ENCODE data around the gene GNL3.
"Not testable (repeated sequence)": the region's sequence is repeated elsewhere in the genome, so short reads cannot be mapped to it uniquely, and the experiment has no call there.

Gene GNL3

GRCh38 chr3:52685709-52686691 is at the start of gene GNL3, which contains the start of gene PBRM1:
TSS of gene GNL3 (plus strand) at chr3:52686032. CDS start at chr3:52686093, 61 bp downstream.
TSS of gene PBRM1 (minus strand) at chr3:52685913.
- peak; percentile 88 for DNase-seq (ENCODE audit: low read depth)

- no peak for DNase-seq (ENCODE audit: low read depth)
Measured at GRCh38 chr3:52636673-52637072, 49.2 kb upstream of the GNL3 start.

- DNase-seq (ENCODE audit: low read depth): no peak
Measured at GRCh38 chr3:52645549-52645948, 40.3 kb upstream of the GNL3 start.

GRCh38 chr3:52649461-52650210 is 36.2 kb upstream of the GNL3 start:
- no peak for DNase-seq (ENCODE audit: low read depth)

- no peak for DNase-seq (ENCODE audit: low read depth)
Measured at GRCh38 chr3:52650439-52650838, 35.4 kb upstream of the GNL3 start.

- no peak for DNase-seq (ENCODE audit: low read depth)
Measured at GRCh38 chr3:52651592-52651991, 34.2 kb upstream of the GNL3 start.

- DNase-seq (ENCODE audit: low read depth): no peak
Measured at GRCh38 chr3:52655895-52656294, 29.9 kb upstream of the GNL3 start.

- DNase-seq (ENCODE audit: low read depth): no peak
Measured at GRCh38 chr3:52660046-52660445, 25.8 kb upstream of the GNL3 start.

GRCh38 chr3:52663098-52663497 is 22.7 kb upstream of the GNL3 start:
- no peak for DNase-seq (ENCODE audit: low read depth)

- peak; percentile 20 for DNase-seq (ENCODE audit: low read depth)
Measured at GRCh38 chr3:52670621-52671521, 15.0 kb upstream of the GNL3 start.

GRCh38 chr3:52671676-52672075 is 14.2 kb upstream of the GNL3 start:
- no peak for DNase-seq (ENCODE audit: low read depth)

- not testable (repeated sequence) for DNase-seq (ENCODE audit: low read depth)
Measured at GRCh38 chr3:52676201-52676600, 9.6 kb upstream of the GNL3 start.

GRCh38 chr3:52678265-52679198 is 7.3 kb upstream of the GNL3 start:
- no peak for DNase-seq (ENCODE audit: low read depth)

- DNase-seq (ENCODE audit: low read depth): no peak
Measured at GRCh38 chr3:52679199-52679538, 6.7 kb upstream of the GNL3 start.

- DNase-seq (ENCODE audit: low read depth): no peak
Measured at GRCh38 chr3:52679811-52680210, 6.0 kb upstream of the GNL3 start.

- no peak for DNase-seq (ENCODE audit: low read depth)
Measured at GRCh38 chr3:52681596-52681995, 4.2 kb upstream of the GNL3 start.

- no peak for DNase-seq (ENCODE audit: low read depth)
Measured at GRCh38 chr3:52682016-52682415, 3.8 kb upstream of the GNL3 start.

- no peak for DNase-seq (ENCODE audit: low read depth)
Measured at GRCh38 chr3:52683611-52684010, 2.2 kb upstream of the GNL3 start.

GRCh38 chr3:52684184-52684583 is 1.6 kb upstream of the GNL3 start:
- DNase-seq (ENCODE audit: low read depth): no peak

- peak; percentile 79 for DNase-seq (ENCODE audit: low read depth)
Measured at GRCh38 chr3:52685285-52685708, 535 bp upstream of the GNL3 start.

- no peak for DNase-seq (ENCODE audit: low read depth)
Measured at GRCh38 chr3:52688266-52688665, 2.4 kb downstream of the GNL3 start.
